PC-3 (cell line): ENCODE data around the gene INMT. TPM values are rescaled to one million over a fixed set of nuclear protein-coding genes. Genes with fewer than 3 reads are reported as not detected.

ENCODE experiments used
- ATAC-seq: fragments of 200-7000 bp; cut with Tn5 transposase; 2 replicates; pipeline ENCODE4 v1.9.1; 2020; ENCODE audit warnings: mild to moderate bottlenecking, moderate library complexity
- BruUV-seq: library from RNA; stranded (reverse); fragments of 400-500 nt; replicated peaks from 2 replicates; lab custom pipeline; 2021; lab: Mats Ljungman, UMichigan
- CTCF ChIA-PET: fragments of 300-600 bp; sonication (Branson Sonifier 250); formaldehyde crosslinking; loops from one replicate; lab custom pipeline; 2022; ENCODE audit warnings: antibody characterized with exemption; lab: Charles Lee
- POLR2A ChIA-PET: fragments of 300-600 bp; sonication (Branson Sonifier 250); formaldehyde crosslinking; loops from one replicate; lab custom pipeline; 2022; ENCODE audit warnings: antibody characterized with exemption; ENCODE audit not compliant: unreplicated experiment; lab: Charles Lee
- DNase-seq: peaks from one replicate; pipeline ENCODE4 v3.0.0-alpha.2; 2015
- H2AFZ ChIP-seq: fragments of 300-600 bp; sonication (generic); 2 replicates; pipeline ENCODE4 v1.6.0; 2016; ENCODE audit warnings: antibody characterized with exemption, low read length
- H3F3A ChIP-seq: fragments of 300-600 bp; sonication (generic); one replicate; pipeline ENCODE4 v1.6.0; 2017; ENCODE audit warnings: antibody characterized with exemption, low read length, control low read depth, mild to moderate bottlenecking; ENCODE audit not compliant: unreplicated experiment
- H3K27ac ChIP-seq: fragments of 300-600 bp; sonication (generic); 2 replicates; pipeline ENCODE4 v1.5.1; 2016; ENCODE audit warnings: mild to moderate bottlenecking, low read length
- H3K27me3 ChIP-seq: fragments of 300-600 bp; sonication (generic); 2 replicates; pipeline ENCODE4 v1.6.1; 2016; ENCODE audit warnings: low read length, mixed read lengths
- H3K36me3 ChIP-seq: fragments of 300-600 bp; sonication (generic); 2 replicates; pipeline ENCODE4 v1.6.1; 2016; ENCODE audit warnings: low read depth, mixed run types, low read length, mixed read lengths
- H3K4me1 ChIP-seq: fragments of 300-600 bp; sonication (generic); 2 replicates; pipeline ENCODE4 v1.5.1; 2016; ENCODE audit warnings: low read length; ENCODE audit not compliant: insufficient read depth
- H3K4me2 ChIP-seq: fragments of 300-600 bp; sonication (generic); 2 replicates; pipeline ENCODE4 v1.6.0; 2016; ENCODE audit warnings: low read length
- H3K4me3 ChIP-seq: fragments of 300-600 bp; sonication (generic); 2 replicates; pipeline ENCODE4 v1.5.1; 2016; ENCODE audit warnings: mild to moderate bottlenecking, low read length, mixed read lengths
- H3K79me2 ChIP-seq: fragments of 300-600 bp; sonication (generic); 2 replicates; pipeline ENCODE4 v1.6.1; 2017; ENCODE audit warnings: low read length, mixed read lengths
- H3K9ac ChIP-seq: fragments of 300-600 bp; sonication (generic); 2 replicates; pipeline ENCODE4 v1.6.0; 2016; ENCODE audit warnings: mild to moderate bottlenecking, low read length
- H3K9me2 ChIP-seq: fragments of 300-600 bp; sonication (generic); replicated peaks from 2 replicates; pipeline ENCODE4 v1.6.1; 2016; ENCODE audit warnings: mixed run types, low read length, mixed read lengths
- H3K9me3 ChIP-seq: fragments of 300-600 bp; sonication (generic); 2 replicates; pipeline ENCODE4 v1.6.1; 2016; ENCODE audit warnings: low read length, mixed read lengths
- H4K20me1 ChIP-seq: fragments of 300-600 bp; sonication (generic); 2 replicates; pipeline ENCODE4 v1.6.1; 2016; ENCODE audit warnings: low read length, mixed read lengths
- EZH2 ChIP-seq: fragments of 300-600 bp; sonication (generic); IDR thresholded peaks from one replicate; pipeline ENCODE4 v1.6.1; 2017; ENCODE audit warnings: antibody characterized with exemption, mild to moderate bottlenecking, low read length; ENCODE audit not compliant: unreplicated experiment
- EZH2phosphoT487 ChIP-seq: fragments of 300-600 bp; sonication (generic); IDR thresholded peaks from 2 replicates; pipeline ENCODE4 v1.6.1; 2018; ENCODE audit warnings: mild to moderate bottlenecking, antibody characterized with exemption, low read length, borderline replicate concordance
- intact Hi-C: fragments of 100-400 bp; cut with micrococcal nuclease; formaldehyde crosslinking; loops from 2 replicates; pipeline ENCODE4 v1.9.0; 2023
- total RNA-seq: library from RNA; depleted of rRNA; stranded (reverse); fragments of >200 nt; gene quantifications from 2 replicates; pipeline ENCODE4 v1.2.3, GENCODE V29; 2014
- TF ChIP-seq, protein P1 (sequence below): fragments of 300-600 bp; sonication (generic); conservative IDR thresholded peaks from 2 replicates; pipeline ENCODE4 v1.5.1; 2017; ENCODE audit warnings: antibody characterized with exemption, low read depth, mild to moderate bottlenecking, low read length

Gene INMT
- total RNA-seq, 1 experiment from 2014 or later: not detected

DNA sequence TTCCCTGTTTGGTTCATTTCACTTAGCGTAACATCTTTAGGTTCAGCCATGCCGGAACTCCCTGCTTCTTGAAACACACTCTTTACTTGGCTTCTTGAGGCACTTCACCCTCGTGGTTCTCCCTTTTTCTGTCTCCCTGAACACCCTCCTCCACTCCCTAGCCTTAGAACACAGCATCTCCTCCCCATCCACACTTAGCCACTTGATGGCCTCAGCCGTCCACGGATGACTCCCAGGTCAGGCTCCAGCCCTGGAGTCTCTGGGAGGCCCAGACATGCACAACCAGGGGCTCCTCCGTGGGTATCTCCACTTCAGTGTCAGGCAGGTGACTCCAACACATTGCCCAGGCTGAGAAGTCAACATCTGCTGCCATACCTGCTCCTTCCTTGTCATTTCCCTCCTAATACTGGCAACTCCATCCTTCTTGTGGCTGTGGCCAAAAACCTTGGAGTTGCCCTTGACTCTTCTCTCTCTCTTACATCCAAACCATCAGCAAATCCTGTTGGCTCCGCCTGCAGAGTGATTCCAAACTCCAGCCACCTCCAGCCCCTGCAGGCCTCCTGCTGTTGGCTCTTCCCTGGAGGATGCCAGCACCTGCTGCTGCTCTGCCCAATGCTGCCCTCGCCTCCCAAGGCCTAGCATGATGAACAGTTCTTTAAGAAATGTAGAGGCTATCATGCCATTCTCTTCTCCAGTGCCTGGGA is 8.4 kb upstream of the INMT start:
- ATAC-seq: peak; percentile 66
- CTCF ChIA-PET: no interaction called here
- Histone ChIP-seq H3K27me3 (peaks cover 3% of the 10 kb centered on the region; the same call in 1 of the 2 replicates), H3K9ac (no peak overlapping the region), H3K36me3 (no peaks in the 10 kb centered on the region), H3K9me3 (no peaks in the 10 kb centered on the region), H3K4me2 (no peak overlapping the region), H3K4me1 (no peaks in the 10 kb centered on the region), H3K9me2 (no peaks in the 10 kb centered on the region), H2AFZ (no peak overlapping the region), H3K79me2 (no peaks in the 10 kb centered on the region), H3K4me3 (no peak overlapping the region), H3F3A (no peaks in the 10 kb centered on the region), H4K20me1 (no peaks in the 10 kb centered on the region), H3K27ac (no peak overlapping the region)
- POLR2A ChIA-PET: no interaction called here
- peak; percentile 20 for DNase-seq
- no TSS peak for BruUV-seq
- intact Hi-C loops: loop anchor here (5.0 kb wide), 1 partner anchor 96 kb away; no protein-coding TSS in a partner anchor
- TF ChIP-seq EZH2 (no peak), EZH2phosphoT487 (no peak)
- TF ChIP-seq, protein P1, sequence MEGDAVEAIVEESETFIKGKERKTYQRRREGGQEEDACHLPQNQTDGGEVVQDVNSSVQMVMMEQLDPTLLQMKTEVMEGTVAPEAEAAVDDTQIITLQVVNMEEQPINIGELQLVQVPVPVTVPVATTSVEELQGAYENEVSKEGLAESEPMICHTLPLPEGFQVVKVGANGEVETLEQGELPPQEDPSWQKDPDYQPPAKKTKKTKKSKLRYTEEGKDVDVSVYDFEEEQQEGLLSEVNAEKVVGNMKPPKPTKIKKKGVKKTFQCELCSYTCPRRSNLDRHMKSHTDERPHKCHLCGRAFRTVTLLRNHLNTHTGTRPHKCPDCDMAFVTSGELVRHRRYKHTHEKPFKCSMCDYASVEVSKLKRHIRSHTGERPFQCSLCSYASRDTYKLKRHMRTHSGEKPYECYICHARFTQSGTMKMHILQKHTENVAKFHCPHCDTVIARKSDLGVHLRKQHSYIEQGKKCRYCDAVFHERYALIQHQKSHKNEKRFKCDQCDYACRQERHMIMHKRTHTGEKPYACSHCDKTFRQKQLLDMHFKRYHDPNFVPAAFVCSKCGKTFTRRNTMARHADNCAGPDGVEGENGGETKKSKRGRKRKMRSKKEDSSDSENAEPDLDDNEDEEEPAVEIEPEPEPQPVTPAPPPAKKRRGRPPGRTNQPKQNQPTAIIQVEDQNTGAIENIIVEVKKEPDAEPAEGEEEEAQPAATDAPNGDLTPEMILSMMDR: peak; percentile 38

DNA sequence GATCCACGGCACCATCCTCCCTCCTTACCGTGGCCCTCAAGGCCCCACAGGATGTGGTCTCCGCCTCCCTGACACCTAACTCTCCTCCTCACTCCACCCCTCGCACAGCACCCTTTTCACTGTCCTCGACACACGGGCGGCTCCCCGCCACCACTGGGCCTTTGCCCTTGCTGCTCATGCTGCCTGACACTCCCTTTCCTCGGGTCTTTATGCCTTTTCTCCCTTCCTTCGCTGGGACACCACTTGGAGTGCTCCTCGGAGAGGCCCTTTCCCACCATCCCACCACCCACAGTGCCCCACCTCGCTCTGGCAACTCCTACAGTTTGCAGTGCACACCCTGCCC is 7.9 kb upstream of the INMT start:
- Histone ChIP-seq H3K27ac (no peak overlapping the region), H3K4me1 (no peaks in the 10 kb centered on the region), H4K20me1 (no peaks in the 10 kb centered on the region), H3K4me2 (no peak overlapping the region), H3K36me3 (no peaks in the 10 kb centered on the region), H3K9me2 (no peaks in the 10 kb centered on the region), H2AFZ (no peak overlapping the region), H3K4me3 (no peak overlapping the region), H3K9ac (no peak overlapping the region), H3K9me3 (no peaks in the 10 kb centered on the region), H3K27me3 (no peaks in the 10 kb centered on the region; the same call in 1 of the 2 replicates), H3K79me2 (no peaks in the 10 kb centered on the region), H3F3A (no peaks in the 10 kb centered on the region)
- ChIA-PET POLR2A (no interaction called here), CTCF (no interaction called here)
- DNase-seq: no peak
- TF ChIP-seq EZH2 (no peak), EZH2phosphoT487 (no peak)
- TF ChIP-seq, protein P1: no peak
- intact Hi-C loops: loop anchor here (5.0 kb wide), 1 partner anchor 97 kb away; no protein-coding TSS in a partner anchor
- ATAC-seq: no peak
- BruUV-seq: no TSS peak

DNA sequence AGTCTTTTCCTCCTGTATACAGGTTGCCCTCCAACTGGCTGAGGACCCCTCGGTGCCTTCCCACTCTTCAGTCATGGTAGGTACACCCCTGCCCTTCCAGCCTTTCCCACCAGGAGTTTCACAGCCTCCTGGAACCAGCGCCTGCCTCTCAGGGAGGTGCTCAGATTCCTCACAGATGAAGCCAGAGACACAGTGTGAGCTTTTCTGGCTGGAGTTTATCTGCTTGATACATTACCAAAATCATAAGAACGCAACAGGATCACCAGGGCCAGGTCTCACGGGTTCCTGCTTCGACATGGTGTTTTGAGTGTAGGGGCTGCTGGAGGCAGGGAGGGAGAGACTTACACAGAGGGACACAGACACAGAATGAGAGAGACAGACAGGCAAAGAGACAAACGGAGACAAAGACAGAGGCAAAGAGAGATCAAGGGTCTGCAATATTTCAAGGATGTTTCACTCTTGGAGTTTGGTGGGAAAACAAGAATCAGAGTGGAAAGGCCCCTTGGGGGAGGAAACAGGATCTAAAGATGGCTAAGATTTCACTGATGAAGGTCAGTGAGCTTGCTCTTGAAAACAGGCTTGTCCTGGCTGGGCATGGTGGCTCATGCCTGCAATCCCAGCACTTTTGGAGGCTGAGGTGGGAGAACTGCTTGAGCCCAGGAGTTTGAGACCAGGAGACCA is 6.5 kb upstream of the INMT start:
- Histone ChIP-seq H2AFZ (no peak overlapping the region), H3K9me2 (no peaks in the 10 kb centered on the region), H4K20me1 (no peaks in the 10 kb centered on the region), H3F3A (no peaks in the 10 kb centered on the region), H3K4me1 (no peaks in the 10 kb centered on the region), H3K36me3 (no peaks in the 10 kb centered on the region), H3K4me2 (no peak overlapping the region), H3K4me3 (no peak overlapping the region), H3K79me2 (no peaks in the 10 kb centered on the region), H3K9ac (no peak overlapping the region), H3K27ac (no peak overlapping the region), H3K27me3 (no peaks in the 10 kb centered on the region), H3K9me3 (no peaks in the 10 kb centered on the region)
- POLR2A ChIA-PET: no interaction called here
- no TSS peak for BruUV-seq
- DNase-seq (no peak), ATAC-seq (no peak)
- TF ChIP-seq, protein P1: no peak
- TF ChIP-seq EZH2phosphoT487 (no peak), EZH2 (no peak)
- CTCF ChIA-PET: no interaction called here
- intact Hi-C loops: loop anchor here (5.0 kb wide), 1 partner anchor 232 kb away; no protein-coding TSS in a partner anchor
